GM12875 (cell line): ENCODE data around the gene PLAAT3.
A peak's percentile ranks its signal among the peaks of the same experiment; 100 is the strongest.
"Not testable (repeated sequence)": the region's sequence is repeated elsewhere in the genome, so short reads cannot be mapped to it uniquely, and the experiment has no call there.

Experiments
- H3K4me3 ChIP-seq: one replicate; pipeline ENCODE4 v1.5.1; 2011; ENCODE audit warnings: low read depth, low read length, control low read depth
- TF ChIP-seq, protein P1 (sequence below): IDR thresholded peaks from 2 replicates; pipeline ENCODE4 v1.5.1; 2011; ENCODE audit warnings: low read depth, mild to moderate bottlenecking, control low read depth, inconsistent platforms, low read length, moderate library complexity, borderline replicate concordance; ENCODE audit not compliant: insufficient read depth

PLAAT3 gene

GRCh38 chr11:63547061-63547460 lies 67.2 kb downstream of the PLAAT3 start:
- no peak overlapping the region for H3K4me3 ChIP-seq
- TF ChIP-seq, protein P1, sequence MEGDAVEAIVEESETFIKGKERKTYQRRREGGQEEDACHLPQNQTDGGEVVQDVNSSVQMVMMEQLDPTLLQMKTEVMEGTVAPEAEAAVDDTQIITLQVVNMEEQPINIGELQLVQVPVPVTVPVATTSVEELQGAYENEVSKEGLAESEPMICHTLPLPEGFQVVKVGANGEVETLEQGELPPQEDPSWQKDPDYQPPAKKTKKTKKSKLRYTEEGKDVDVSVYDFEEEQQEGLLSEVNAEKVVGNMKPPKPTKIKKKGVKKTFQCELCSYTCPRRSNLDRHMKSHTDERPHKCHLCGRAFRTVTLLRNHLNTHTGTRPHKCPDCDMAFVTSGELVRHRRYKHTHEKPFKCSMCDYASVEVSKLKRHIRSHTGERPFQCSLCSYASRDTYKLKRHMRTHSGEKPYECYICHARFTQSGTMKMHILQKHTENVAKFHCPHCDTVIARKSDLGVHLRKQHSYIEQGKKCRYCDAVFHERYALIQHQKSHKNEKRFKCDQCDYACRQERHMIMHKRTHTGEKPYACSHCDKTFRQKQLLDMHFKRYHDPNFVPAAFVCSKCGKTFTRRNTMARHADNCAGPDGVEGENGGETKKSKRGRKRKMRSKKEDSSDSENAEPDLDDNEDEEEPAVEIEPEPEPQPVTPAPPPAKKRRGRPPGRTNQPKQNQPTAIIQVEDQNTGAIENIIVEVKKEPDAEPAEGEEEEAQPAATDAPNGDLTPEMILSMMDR, result no peak

- no peak overlapping the region for H3K4me3 ChIP-seq
- TF ChIP-seq, protein P1, result no peak
Measured at GRCh38 chr11:63543711-63544110, 70.5 kb downstream of the PLAAT3 start.

GRCh38 chr11:63542506-63542905 lies 71.7 kb downstream of the PLAAT3 start:
- not testable (repeated sequence) for H3K4me3 ChIP-seq

GRCh38 chr11:63537293-63538101 lies 76.7 kb downstream of the PLAAT3 start:
- TF ChIP-seq, protein P1, result no peak
- H3K4me3 ChIP-seq, result peak overlapping the region; percentile 27

DNA sequence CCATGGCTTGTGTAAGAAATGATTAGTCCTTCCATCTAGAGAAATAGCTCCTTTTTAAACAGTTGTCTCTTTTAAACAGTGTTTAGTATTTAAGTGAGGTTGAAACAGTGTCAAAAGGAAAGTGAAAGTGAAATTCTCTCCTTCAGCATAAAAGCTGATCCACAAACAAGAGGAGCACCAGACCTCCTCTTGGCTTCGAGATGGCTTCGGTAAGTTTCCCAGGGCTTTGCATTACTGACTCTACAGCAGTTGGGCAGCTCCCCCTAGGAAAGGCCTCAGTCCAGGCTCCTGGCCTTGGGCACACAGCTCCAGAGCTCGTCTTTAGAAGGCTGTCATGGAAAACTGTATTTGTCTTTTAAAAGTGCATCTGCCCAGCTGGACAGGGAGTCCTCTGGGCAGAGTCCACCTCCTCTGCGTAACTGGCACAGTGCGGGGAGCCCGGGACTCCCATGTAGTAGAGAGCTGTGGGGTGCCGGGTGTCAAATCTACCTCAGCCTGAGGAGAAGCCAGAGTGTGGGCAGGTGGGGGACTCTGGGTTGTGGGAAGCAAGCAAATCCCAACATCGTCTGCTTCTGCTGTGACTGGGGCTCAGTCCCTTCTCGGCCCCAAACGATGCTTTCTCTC lies 77.5 kb downstream of the PLAAT3 start, which contains the start of gene PLAAT4:
PLAAT4 (plus strand) TSS at position 140 of the 624 bp plus-strand sequence; CDS start at position 201, 61 bp downstream.
- peak within 1 kb of the TSS; percentile 27 for H3K4me3 ChIP-seq

DNA sequence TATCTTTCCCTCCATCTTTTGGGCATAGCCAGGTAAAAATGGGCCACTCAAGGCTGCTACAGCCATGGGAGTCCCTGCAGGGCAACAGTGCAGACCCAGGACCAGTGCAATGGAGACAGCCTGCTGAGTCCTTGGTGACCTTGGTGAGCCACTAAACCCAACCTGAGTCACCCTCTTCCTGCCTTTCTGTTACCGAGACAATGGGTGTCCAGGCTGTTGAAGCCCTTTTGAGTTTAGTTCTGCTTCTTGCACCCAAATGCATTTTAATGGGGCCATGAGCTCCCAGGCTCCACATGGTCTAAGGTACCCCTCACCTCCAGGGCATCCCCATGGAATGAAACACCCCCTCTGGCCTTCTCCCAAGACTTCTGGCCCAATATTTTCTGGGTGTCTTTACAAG lies 78.5 kb downstream of the PLAAT3 start:
- no peak overlapping the region for H3K4me3 ChIP-seq
- TF ChIP-seq, protein P1, result no peak

More for the DNA sequence above, 77.5 kb downstream of the PLAAT3 start, which contains the start of gene PLAAT4:
- TF ChIP-seq, protein P1, result no peak

- H3K4me3 ChIP-seq, result no peak overlapping the region
- TF ChIP-seq, protein P1, result no peak
Measured at GRCh38 chr11:63534895-63535461, 79.3 kb downstream of the PLAAT3 start.
